Transverse colon (tissue), 4 donors: ENCODE data around the gene PCIF1. TPM values are rescaled to one million over a fixed set of nuclear protein-coding genes. Genes with fewer than 3 reads are reported as not detected.

Source experiments
- DNase-seq: peaks from one replicate; pipeline ENCODE4 v3.0.0-alpha.2; 2019
- H3K27ac ChIP-seq, 4 donors: fragments of 200-600 bp; sonication (generic); 2 replicates each; pipeline ENCODE4 v1.5.1; 2016 to 2018; ENCODE audit warnings: inconsistent platforms in 4 of 4
- H3K27me3 ChIP-seq: fragments of 200-600 bp; sonication (generic); 2 replicates; pipeline ENCODE4 v1.5.1; 2017; ENCODE audit warnings: inconsistent platforms
- H3K36me3 ChIP-seq, 4 donors: fragments of 200-600 bp; sonication (generic); 2 replicates each; pipeline ENCODE4 v1.5.1; 2017 to 2019; ENCODE audit warnings: inconsistent platforms in 4 of 4
- H3K4me1 ChIP-seq, 4 donors: fragments of 200-600 bp; sonication (generic); 2 replicates each; pipeline ENCODE4 v1.5.1; 2017 to 2020; ENCODE audit warnings: inconsistent platforms in 4 of 4
- H3K4me3 ChIP-seq, 4 donors: fragments of 200-600 bp; sonication (generic); 1 replicate in 1 of 4; 2 replicates in 3 of 4; pipeline versions ENCODE4 v1.5.1 to v1.6.1; 2017 to 2019; ENCODE audit warnings: inconsistent platforms in 4 of 4
- H3K9me3 ChIP-seq, 2 donors: fragments of 200-600 bp; sonication (generic); 2 replicates each; pipeline ENCODE4 v1.5.1; 2017 to 2019; ENCODE audit warnings: inconsistent platforms in 2 of 2
- EP300 ChIP-seq: sonication (generic); formaldehyde crosslinking; IDR thresholded peaks from one replicate; pipeline ENCODE4 v1.6.1; 2017; ENCODE audit warnings: antibody characterized with exemption, low read depth
- POLR2A ChIP-seq: fragments of 450-650 bp; IDR thresholded peaks from one replicate; pipeline ENCODE4 v1.6.1; 2016; ENCODE audit warnings: antibody characterized with exemption, mild to moderate bottlenecking, moderate library complexity
- POLR2AphosphoS5 ChIP-seq, 3 donors: sonication (generic); formaldehyde crosslinking; IDR thresholded peaks; one replicate each; pipeline ENCODE4 v1.6.1; 2016; ENCODE audit warnings: antibody characterized with exemption in 3 of 3
- WGBS, 2 donors: methylation state at CpG; one replicate each; pipeline ENCODE4 v1.1.5; 2018; ENCODE audit warnings: low coverage in 1 of 2; 5-methylcytosine and 5-hydroxymethylcytosine counted together
- in situ Hi-C, 4 donors: fragments of 200-750 bp; cut with MboI; loops; one replicate each; pipeline versions ENCODE4 v1.15.0 to v1.15.1; 2017; ENCODE audit warnings: low sequenced_read_pairs in 3 of 4, low pct_ligation_motif_present in 1 of 4, low pct_unique_long_range_greater_than_20kb in 1 of 4
- intact Hi-C: fragments of 100-400 bp; cut with DNase I; formaldehyde crosslinking; loops from one replicate; pipeline ENCODE4 v1.15.1; 2023; ENCODE audit warnings: low total_unique reads
- total RNA-seq, 4 donors: library from RNA; depleted of rRNA; stranded (reverse); fragments of >200 nt; gene quantifications; one replicate each; pipeline ENCODE4 v1.1.0, GENCODE V29; 2016
- TF ChIP-seq, protein P1 (sequence below), 5 experiments: fragments of 200-600 bp in 3 of 5; fragments of 450-650 bp in 2 of 5; sonication (generic) in 3 of 5; IDR thresholded peaks; 1 replicate in 2 of 5; 2 replicates in 3 of 5; pipeline ENCODE4 v1.5.1; 2016 to 2017; ENCODE audit warnings: antibody characterized with exemption in 5 of 5, inconsistent platforms in 3 of 5, mild to moderate bottlenecking in 2 of 5, moderate library complexity in 1 of 5

PCIF1 gene
- total RNA-seq, 4 donors from 2014 or later, result 23.5 to 52.0 (median 32.0) TPM

DNA sequence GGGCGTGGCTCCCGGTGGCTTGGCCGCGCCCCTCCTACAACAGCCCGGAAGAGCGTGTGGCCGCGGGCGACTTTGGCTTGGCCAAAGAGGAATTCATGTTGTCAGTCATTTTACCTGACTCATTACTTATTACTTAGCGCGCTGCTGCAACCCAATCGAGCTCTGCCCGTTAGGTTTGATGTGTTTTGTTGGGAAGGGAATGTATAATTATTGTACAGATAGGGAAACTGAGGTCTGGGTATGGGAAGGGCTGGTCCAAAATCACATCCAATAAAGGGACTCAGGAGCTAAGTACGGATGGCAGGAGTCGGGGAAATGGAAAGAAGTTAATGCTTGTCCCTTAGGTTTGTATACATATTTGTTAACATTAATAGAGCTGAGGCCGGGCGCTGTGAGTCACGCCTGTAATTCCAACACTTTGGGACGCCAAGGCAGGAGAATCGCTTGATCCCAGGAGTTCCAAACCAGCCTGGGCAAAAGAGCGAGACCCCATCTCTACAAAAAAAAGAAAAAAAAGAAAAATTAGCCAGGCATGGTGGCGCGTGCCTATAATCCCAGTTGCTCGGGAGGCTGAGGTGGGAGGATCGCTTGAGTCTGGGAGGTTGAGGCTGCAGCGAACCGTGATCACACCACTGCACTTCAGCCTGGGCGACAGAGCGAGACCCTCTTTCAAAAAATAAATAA, 38.2 kb downstream of the PCIF1 start:
- H3K4me3 ChIP-seq, result peak overlapping the region; percentile 29 to 96 (median 82)
- peak overlapping the region; percentile 94 to 97 (median 96) for H3K27ac ChIP-seq
- no peaks in the 10 kb centered on the region for H3K9me3 ChIP-seq
- TF ChIP-seq POLR2AphosphoS5 (IDR thresholded peaks at IDR 0.05) (peak in 1 of 3 donors; percentile 1), EP300 (no peak)
- TF ChIP-seq, protein P1, sequence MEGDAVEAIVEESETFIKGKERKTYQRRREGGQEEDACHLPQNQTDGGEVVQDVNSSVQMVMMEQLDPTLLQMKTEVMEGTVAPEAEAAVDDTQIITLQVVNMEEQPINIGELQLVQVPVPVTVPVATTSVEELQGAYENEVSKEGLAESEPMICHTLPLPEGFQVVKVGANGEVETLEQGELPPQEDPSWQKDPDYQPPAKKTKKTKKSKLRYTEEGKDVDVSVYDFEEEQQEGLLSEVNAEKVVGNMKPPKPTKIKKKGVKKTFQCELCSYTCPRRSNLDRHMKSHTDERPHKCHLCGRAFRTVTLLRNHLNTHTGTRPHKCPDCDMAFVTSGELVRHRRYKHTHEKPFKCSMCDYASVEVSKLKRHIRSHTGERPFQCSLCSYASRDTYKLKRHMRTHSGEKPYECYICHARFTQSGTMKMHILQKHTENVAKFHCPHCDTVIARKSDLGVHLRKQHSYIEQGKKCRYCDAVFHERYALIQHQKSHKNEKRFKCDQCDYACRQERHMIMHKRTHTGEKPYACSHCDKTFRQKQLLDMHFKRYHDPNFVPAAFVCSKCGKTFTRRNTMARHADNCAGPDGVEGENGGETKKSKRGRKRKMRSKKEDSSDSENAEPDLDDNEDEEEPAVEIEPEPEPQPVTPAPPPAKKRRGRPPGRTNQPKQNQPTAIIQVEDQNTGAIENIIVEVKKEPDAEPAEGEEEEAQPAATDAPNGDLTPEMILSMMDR (IDR thresholded peaks at IDR 0.05), result no peak
- peaks cover 18 to 24% (median 22%) of the 10 kb centered on the region in 4 donors for H3K4me1 ChIP-seq
- WGBS, 2 donors, result 42 to 54% methylated on average over 13 to 29 of the region's 29 CpGs
- H3K36me3 ChIP-seq, result peaks cover 0 to 6% (median 2%) of the 10 kb centered on the region in 4 donors
- intact Hi-C loops, result no loop called here
- DNase-seq, result peak; percentile 13
- peaks cover 2% of the 10 kb centered on the region for H3K27me3 ChIP-seq
- in situ Hi-C loops, result loop anchor here in 1 of 4 donors (25.0 kb wide), 1 partner anchor 160 kb away; the partner anchor contains the start of gene UBE2C

DNA sequence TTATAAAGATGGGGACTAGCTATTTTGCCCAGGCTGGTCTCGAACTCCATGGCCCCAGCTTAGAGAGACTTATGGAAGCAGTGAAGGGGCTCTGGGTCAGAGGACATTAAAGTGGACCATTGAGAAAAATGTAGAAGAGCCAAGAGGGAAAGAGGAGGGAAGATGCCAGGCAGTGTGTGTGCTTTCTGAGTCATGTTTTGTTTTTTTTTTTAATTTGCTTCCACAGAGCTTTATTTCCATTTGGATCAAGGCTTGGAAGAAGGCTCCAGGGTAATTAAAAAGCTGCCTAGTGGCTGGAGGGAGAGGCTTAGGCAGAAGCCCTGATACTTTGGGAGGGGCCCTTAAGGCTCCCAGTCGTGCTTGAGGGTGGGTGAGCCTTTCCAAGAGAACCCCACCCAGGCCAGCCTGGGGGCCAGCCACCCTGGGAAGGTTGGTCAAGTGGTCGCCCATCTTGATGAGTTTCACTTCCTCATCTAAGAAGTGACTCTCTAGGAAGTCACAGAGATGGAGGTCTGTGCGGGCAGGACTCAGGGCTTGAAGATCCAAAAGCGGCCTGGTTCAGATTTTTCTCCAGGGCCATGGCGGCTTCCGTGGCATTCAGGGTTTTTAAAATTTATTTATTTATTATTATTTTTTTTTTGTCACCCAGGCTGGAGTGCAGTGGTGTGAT, 40.5 kb downstream of the PCIF1 start:
- Histone ChIP-seq H3K4me3 (no peak overlapping the region), H3K9me3 (no peaks in the 10 kb centered on the region), H3K27me3 (peaks cover 3% of the 10 kb centered on the region), H3K4me1 (peaks cover 13 to 17% (median 15%) of the 10 kb centered on the region in 4 donors), H3K27ac (no peak overlapping the region), H3K36me3 (no peaks in the 10 kb centered on the region)
- TF ChIP-seq EP300 (no peak), POLR2A (no peak), POLR2AphosphoS5 (IDR thresholded peaks at IDR 0.05) (no peak)
- TF ChIP-seq, protein P1 (IDR thresholded peaks at IDR 0.05), result no peak
- in situ Hi-C loops, result loop anchor here in 1 of 4 donors (25.0 kb wide), 1 partner anchor 163 kb away; the partner anchor contains the start of gene UBE2C
- DNase-seq, result no peak
- intact Hi-C loops, result no loop called here
- WGBS, 2 donors, result 75 to 84% methylated on average over 7 of the region's 7 CpGs

GRCh38 chr20:45975686-45976085, 41.2 kb downstream of the PCIF1 start:
- Histone ChIP-seq H3K4me3 (no peak overlapping the region), H3K27me3 (peaks cover 3% of the 10 kb centered on the region), H3K27ac (no peak overlapping the region), H3K9me3 (no peaks in the 10 kb centered on the region), H3K4me1 (peaks cover 6 to 11% (median 9%) of the 10 kb centered on the region in 4 donors), H3K36me3 (no peaks in the 10 kb centered on the region)
- intact Hi-C loops (no loop called here), in situ Hi-C loops (no loop called here)
- TF ChIP-seq EP300 (no peak), POLR2A (no peak), POLR2AphosphoS5 (IDR thresholded peaks at IDR 0.05) (no peak)
- TF ChIP-seq, protein P1 (IDR thresholded peaks at IDR 0.05), result no peak
- WGBS, 2 donors, result 91 to 100% methylated on average over 1 to 11 of the region's 11 CpGs
- no peak for DNase-seq

- no peak for DNase-seq
- Histone ChIP-seq H3K27ac (no peak overlapping the region), H3K4me1 (peaks cover 4 to 7% (median 5%) of the 10 kb centered on the region in 4 donors), H3K9me3 (no peaks in the 10 kb centered on the region), H3K36me3 (no peaks in the 10 kb centered on the region), H3K27me3 (peaks cover 3% of the 10 kb centered on the region), H3K4me3 (no peak overlapping the region)
- intact Hi-C loops, result no loop called here
- 62 to 86% methylated on average over 2 to 6 of the region's 6 CpGs for whole genome bisulfite sequencing, 2 donors
- no peak for TF ChIP-seq POLR2AphosphoS5 (IDR thresholded peaks at IDR 0.05)
- no peak for TF ChIP-seq EP300
- no peak for TF ChIP-seq POLR2A
- TF ChIP-seq, protein P1 (IDR thresholded peaks at IDR 0.05), result no peak
- in situ Hi-C loops, result no loop called here
These were observed 41.6 kb downstream of the PCIF1 start for GRCh38 chr20:45976086-45976485.
